Stimulated activated naive CD8-positive, alpha-beta T cell treated with anti-CD3 and anti-CD28 coated beads, Interleukin-15, amount 100 ng/mL, for 72 hours (primary cell): Measurements from ENCODE around the gene HSF4.

Source experiments
- ATAC-seq: fragments of 150-1000 bp; cut with Tn5 transposase; 2 replicates; pipeline ENCODE4 v1.10.0; 2021; ENCODE audit warnings: mild to moderate bottlenecking, moderate library complexity
- DNase-seq, 2 donors: peaks; one replicate each; pipeline ENCODE4 v3.0.0; 2021 to 2022
- H3K27ac Mint-ChIP-seq, 2 donors: one replicate each; pipeline ENCODE4 v1.8.0; 2022; ENCODE audit warnings: mild to moderate bottlenecking in 2 of 2, mixed read lengths in 2 of 2, moderate library complexity in 2 of 2
- H3K27me3 Mint-ChIP-seq: one replicate; pipeline ENCODE4 v1.8.0; 2022; ENCODE audit warnings: mixed read lengths
- H3K4me1 Mint-ChIP-seq: one replicate; pipeline ENCODE4 v1.8.0; 2022; ENCODE audit warnings: mild to moderate bottlenecking, mixed read lengths
- H3K4me3 Mint-ChIP-seq, 2 donors: one replicate each; pipeline ENCODE4 v1.8.0; 2022; ENCODE audit warnings: mild to moderate bottlenecking in 2 of 2, mixed read lengths in 2 of 2, moderate library complexity in 1 of 2
- H3K9me3 Mint-ChIP-seq, 2 donors: one replicate each; pipeline ENCODE4 v1.8.0; 2022; ENCODE audit warnings: mixed read lengths in 2 of 2

Gene HSF4

DNA sequence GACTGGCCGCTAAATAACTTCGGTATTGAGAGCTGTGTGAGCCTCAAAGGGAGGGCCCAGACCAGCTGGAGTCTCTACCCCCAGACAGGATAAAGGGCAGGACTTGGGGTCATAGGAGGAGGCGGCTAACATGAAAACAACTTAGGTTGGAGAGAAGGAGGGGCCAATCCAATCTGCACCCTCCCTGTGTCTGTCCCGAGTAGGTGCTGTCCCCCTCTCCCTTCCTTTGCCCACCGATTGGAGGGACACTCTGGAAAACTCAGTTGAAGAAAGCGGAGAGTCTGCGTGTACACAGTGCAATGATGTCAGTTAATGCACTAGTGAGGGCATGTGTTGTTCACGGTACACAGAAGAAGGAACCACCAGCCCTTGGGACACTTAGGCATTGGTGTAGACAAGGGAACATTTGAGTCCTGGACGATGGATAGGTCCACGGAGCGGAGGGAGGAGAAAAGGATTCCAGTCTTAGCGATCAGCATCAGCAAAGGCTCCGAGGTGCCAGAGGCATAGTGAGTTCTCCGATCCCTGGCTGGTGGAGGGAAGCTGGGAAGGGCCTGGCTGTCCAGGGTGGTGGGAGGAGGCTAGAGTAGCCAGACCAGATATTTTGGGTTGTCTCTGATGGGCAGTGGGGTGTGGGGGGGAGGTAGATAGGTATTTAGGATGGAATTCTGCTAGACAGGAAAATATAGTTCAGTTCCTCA lies 6.6 kb downstream of the HSF4 start:
- no peak overlapping the region for H3K27ac Mint-ChIP-seq
- peak overlapping the region; percentile 21 to 68 for H3K4me3 Mint-ChIP-seq
- peaks cover 97% of the 10 kb centered on the region for H3K27me3 Mint-ChIP-seq
- H3K4me1 Mint-ChIP-seq: peaks cover 86% of the 10 kb centered on the region
- ATAC-seq (no peak), DNase-seq (no peak)
- no peaks in the 10 kb centered on the region for H3K9me3 Mint-ChIP-seq

DNA sequence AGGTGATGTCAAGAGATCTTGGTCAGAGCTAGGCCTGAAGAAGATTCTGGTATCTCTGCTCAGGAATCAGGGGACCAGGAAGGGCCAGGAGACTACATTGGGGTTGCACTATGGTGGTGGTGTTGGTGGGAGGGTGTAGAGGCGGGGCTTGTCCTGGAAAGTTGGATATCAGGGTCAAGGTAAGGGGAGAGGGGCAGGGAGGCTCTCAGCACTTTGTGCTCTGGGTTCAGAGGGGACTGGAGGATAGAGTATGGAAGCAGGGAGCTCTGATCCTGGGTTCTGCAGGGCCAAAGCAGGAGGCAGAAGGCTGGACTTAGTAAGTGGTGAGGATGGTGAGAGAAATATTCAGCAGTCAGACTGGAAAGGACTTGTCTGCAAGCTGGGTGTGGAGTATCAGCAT lies 8.8 kb downstream of the HSF4 start:
- DNase-seq (no peak), ATAC-seq (no peak)
- peak overlapping the region in 1 of 2 donors; percentile 3 for H3K27ac Mint-ChIP-seq
- peaks cover 88% of the 10 kb centered on the region for H3K4me1 Mint-ChIP-seq
- H3K4me3 Mint-ChIP-seq: peak overlapping the region; percentile 82 to 89
- H3K9me3 Mint-ChIP-seq: no peaks in the 10 kb centered on the region
- H3K27me3 Mint-ChIP-seq: peaks cover 97% of the 10 kb centered on the region

DNA sequence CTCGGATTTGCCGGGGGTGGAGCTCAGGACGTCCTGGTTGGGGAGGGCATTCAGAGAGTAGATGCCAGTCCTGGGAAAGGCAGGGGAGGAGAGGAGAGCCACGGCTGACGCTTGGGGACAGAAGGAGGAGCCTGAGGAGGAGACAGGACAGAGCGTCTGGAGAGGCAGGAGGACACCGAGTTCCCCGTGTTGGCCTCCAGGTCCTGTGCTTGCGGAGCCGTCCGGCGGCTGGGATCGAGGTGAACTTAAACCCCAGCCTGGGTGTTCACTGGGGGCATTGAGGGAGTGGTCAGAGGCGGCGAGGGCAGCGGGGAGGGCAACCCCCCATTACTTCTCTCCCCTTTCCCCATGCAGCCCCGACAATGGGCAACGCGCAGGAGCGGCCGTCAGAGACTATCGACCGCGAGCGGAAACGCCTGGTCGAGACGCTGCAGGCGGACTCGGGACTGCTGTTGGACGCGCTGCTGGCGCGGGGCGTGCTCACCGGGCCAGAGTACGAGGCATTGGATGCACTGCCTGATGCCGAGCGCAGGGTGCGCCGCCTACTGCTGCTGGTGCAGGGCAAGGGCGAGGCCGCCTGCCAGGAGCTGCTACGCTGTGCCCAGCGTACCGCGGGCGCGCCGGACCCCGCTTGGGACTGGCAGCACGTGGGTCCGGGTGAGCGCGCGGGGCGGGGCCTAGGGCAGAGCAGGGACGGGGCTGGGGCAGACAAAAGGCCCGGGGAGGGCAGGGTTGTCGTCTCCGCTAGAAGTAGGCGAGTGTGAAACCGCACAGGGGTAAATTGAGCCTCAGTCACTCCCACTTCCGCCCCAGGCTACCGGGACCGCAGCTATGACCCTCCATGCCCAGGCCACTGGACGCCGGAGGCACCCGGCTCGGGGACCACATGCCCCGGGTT lies 9.5 kb downstream of the HSF4 start:
- peaks cover 88% of the 10 kb centered on the region for H3K4me1 Mint-ChIP-seq
- H3K27me3 Mint-ChIP-seq: peaks cover 97% of the 10 kb centered on the region
- no peak overlapping the region for H3K27ac Mint-ChIP-seq
- H3K9me3 Mint-ChIP-seq: no peaks in the 10 kb centered on the region
- DNase-seq (peak; percentile 57 to 64), ATAC-seq (peak; percentile 74)
- H3K4me3 Mint-ChIP-seq: peak overlapping the region; percentile 82 to 89

DNA sequence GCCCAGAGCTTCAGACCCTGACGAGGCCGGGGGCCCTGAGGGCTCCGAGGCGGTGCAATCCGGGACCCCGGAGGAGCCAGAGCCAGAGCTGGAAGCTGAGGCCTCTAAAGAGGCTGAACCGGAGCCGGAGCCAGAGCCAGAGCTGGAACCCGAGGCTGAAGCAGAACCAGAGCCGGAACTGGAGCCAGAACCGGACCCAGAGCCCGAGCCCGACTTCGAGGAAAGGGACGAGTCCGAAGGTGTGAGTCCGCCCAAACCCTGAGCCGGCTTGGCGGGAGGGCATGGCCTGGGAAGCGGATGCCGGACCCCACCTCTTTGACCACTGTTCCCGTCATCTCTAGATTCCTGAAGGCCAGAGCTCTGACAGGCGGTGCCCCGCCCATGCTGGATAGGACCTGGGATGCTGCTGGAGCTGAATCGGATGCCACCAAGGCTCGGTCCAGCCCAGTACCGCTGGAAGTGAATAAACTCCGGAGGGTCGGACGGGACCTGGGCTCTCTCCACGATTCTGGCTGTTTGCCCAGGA lies 10.2 kb downstream of the HSF4 start:
- Mint-ChIP-seq H3K9me3 (no peaks in the 10 kb centered on the region), H3K4me1 (peaks cover 82% of the 10 kb centered on the region), H3K27ac (no peak overlapping the region), H3K4me3 (peak overlapping the region in 1 of 2 donors; percentile 89), H3K27me3 (peaks cover 94% of the 10 kb centered on the region)
- DNase-seq (no peak), ATAC-seq (no peak)

DNA sequence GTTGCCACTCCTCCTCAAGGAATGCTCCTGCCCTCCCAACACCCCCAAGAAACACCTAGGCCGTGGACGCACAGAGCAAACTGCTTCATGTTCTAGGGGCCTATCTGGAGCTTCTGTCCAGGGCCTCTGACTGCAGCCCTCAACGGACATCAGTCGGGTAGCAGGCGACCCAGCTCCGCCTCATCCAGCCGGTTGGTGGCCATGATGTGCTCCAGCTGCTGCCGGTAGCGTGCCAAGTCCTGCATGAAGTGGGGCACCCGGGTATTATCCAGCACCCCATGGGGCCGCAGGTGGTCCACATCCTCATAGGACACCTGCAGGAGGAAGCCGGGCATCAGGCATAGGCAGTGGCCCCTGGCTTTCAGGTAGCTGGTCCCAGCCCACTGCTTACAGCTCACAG lies 12.1 kb downstream of the HSF4 start:
- peaks cover 76% of the 10 kb centered on the region for H3K27me3 Mint-ChIP-seq
- H3K4me3 Mint-ChIP-seq: no peak overlapping the region

DNA sequence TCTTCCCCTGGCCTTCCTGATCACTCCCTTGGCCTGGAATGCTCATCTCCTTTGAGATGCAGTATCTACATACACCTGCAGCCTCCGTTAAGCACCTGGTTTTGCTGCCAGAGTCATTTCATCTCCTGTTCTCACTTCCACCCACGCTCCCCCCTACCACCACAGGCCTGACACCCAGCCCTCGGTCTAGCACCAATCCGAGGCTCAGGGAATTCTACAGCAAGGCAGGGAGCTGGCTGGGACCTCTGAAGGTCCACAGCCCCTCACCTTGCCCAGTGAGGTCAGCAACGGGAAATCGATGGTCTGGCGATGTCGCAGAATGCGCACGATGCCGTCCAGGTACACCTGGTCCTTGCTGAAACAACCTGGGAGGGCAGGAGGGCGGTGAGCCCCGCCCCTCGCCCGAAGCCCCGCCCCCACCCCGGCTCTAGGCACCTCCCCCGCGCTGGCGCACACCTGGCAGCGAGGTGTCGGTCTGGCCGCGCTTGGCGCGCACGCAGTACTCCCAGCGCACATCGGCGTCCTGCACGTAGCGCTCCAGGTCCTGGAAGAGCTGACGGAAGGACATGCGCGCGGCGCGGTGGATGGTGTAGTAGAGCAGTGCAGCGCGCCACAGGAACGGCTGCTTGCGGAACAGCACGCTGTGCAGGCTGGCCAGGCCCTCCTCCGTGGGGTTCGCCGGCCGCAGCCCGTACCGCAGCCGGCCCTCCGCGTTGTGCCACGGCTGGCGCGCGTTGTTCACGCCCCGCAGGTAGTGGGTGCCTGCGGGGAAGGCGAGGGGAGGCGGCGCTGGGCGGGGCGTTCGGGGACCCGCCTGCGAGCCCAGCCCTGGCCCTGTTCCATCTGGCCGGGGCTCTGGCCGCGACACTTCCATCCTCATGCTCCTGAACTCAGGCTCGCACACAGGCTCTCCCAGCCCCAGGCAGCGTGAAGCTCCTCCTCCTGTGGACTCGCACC lies 13.5 kb downstream of the HSF4 start:
- peaks cover 59% of the 10 kb centered on the region for H3K4me1 Mint-ChIP-seq
- H3K27ac Mint-ChIP-seq: no peak overlapping the region
- ATAC-seq (peak; percentile 62), DNase-seq (peak in 1 of 2 donors; percentile 54)
- H3K9me3 Mint-ChIP-seq: no peaks in the 10 kb centered on the region
- H3K27me3 Mint-ChIP-seq: peaks cover 63% of the 10 kb centered on the region
- H3K4me3 Mint-ChIP-seq: peak overlapping the region; percentile 55 to 77

More for the DNA sequence above, 12.1 kb downstream of the HSF4 start:
- peaks cover 67% of the 10 kb centered on the region for H3K4me1 Mint-ChIP-seq
- H3K9me3 Mint-ChIP-seq: no peaks in the 10 kb centered on the region
- DNase-seq: no peak
- no peak for ATAC-seq
- H3K27ac Mint-ChIP-seq: no peak overlapping the region

DNA sequence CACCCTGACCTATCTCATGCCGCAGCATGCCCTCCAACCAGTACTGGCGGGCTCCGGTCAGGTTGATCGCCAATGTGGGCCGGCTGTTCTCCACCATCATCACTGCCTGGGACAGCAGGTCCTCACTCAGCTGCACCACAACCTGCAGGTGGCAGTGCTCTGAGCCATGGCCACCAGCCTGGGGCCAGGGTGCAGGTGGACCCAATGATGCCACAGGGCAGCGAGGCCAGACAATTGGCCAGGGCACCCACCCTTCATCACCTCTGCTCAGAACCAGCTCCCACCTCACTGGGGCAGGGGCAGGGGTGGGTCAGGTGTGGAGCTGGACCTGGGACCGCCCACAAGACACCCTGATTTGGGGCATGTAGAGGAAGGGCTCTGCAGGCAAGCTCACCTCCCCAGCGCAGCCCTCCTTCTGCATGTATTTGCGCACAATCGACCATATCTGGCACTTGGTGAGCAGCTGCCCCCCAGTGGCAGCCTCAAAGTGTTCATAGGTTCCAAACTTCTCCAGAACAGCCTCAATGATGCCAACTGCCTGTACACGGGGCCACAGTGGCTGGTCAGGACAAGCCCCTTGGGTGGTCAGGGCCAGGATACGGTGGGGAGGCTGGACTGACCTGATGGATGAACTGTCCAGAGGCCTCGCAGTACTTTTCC lies 15.0 kb downstream of the HSF4 start:
- H3K4me3 Mint-ChIP-seq: no peak overlapping the region
- no peak for ATAC-seq

DNA sequence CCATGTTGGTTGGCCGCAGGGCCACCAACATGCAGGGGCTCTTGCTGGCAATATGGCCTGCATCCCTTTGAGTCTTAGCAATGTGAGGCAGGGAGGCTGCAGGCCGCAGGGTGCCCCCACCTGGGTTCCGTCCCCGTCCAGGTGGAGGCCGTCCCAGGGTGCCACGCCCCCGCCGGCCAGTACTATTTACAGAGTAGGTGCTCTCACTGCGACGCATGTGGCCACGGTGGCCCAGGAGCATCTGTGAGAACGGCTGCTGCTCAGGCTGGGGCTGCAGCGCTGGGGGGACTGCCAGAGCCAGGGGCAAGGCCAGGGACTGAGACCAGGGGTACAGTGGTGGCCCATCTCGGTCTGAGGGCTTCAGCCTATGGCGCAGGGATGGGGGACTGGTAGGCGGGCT lies 15.6 kb downstream of the HSF4 start:
- Mint-ChIP-seq H3K9me3 (no peaks in the 10 kb centered on the region), H3K4me1 (peaks cover 47% of the 10 kb centered on the region), H3K27ac (no peak overlapping the region), H3K4me3 (no peak overlapping the region), H3K27me3 (peaks cover 50% of the 10 kb centered on the region)
- DNase-seq (no peak), ATAC-seq (no peak)

More for the DNA sequence above, 15.0 kb downstream of the HSF4 start:
- no peak overlapping the region for H3K27ac Mint-ChIP-seq
- H3K27me3 Mint-ChIP-seq: peaks cover 50% of the 10 kb centered on the region
- DNase-seq: no peak
- no peaks in the 10 kb centered on the region for H3K9me3 Mint-ChIP-seq
- H3K4me1 Mint-ChIP-seq: peaks cover 46% of the 10 kb centered on the region

DNA sequence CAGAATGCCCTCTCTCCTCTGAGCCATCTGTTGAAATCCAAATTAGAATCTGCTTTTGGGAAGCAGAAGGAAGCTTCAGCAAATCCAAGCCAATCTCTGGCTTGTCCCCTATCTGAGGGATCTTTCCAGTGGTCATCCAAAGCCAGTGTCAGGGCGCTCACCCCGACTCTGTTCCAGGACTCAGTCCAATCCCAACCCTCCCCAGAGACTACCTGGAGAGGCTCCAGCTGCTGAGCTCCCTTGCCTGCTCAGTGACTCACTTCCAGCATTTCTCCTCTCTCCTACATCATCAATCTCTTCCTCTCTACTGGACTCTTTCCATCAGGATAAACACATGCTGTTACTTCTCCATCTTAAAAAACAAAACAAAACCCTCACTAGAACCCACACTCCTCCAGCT lies 16.8 kb downstream of the HSF4 start:
- H3K9me3 Mint-ChIP-seq: no peaks in the 10 kb centered on the region
- H3K4me1 Mint-ChIP-seq: peaks cover 42% of the 10 kb centered on the region
- DNase-seq: no peak
- no peak for ATAC-seq
- no peak overlapping the region for H3K27ac Mint-ChIP-seq
- H3K27me3 Mint-ChIP-seq: peaks cover 47% of the 10 kb centered on the region
- H3K4me3 Mint-ChIP-seq: no peak overlapping the region

DNA sequence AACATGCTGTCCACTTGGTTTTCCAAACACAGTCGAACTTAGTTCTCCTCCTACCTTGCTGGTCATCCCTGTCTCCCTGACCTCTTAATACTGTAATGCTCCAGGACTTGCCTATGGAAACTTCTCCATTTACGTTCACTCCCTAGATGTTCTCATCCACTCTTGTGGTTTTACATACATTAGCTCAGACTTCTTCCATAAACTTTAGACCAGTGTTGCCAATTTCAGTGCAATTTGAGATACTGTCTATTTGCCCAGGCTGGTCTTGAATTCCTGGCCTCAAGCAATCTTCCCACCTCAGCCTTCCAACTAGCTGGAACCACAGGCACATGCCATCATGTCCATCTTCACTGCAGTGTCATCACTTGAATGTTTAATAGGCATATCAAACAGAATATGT lies 17.7 kb downstream of the HSF4 start:
- no peaks in the 10 kb centered on the region for H3K9me3 Mint-ChIP-seq

DNA sequence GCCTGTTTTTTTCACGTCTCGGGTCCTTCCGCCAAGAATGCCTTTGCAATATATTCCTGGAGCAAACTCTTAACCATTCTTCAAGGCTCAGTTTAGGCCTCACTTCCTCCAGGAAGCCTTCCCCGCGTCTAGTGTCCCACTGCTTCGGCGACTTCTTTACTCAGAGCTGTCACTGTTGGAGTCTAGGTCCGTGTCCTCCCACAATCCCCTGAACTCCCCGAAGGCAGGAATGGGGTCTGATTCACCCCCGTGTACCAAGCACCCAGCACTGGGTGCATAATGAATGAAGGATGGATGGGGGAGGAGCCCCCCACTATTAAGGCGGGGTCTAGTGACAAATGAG lies 18.7 kb downstream of the HSF4 start:
- Mint-ChIP-seq H3K27ac (no peak overlapping the region), H3K4me1 (peaks cover 24% of the 10 kb centered on the region), H3K9me3 (no peaks in the 10 kb centered on the region), H3K4me3 (no peak overlapping the region), H3K27me3 (peaks cover 40% of the 10 kb centered on the region)
- ATAC-seq (no peak), DNase-seq (no peak)

More for the DNA sequence above, 17.7 kb downstream of the HSF4 start:
- Mint-ChIP-seq H3K4me3 (no peak overlapping the region), H3K27ac (no peak overlapping the region), H3K27me3 (peaks cover 47% of the 10 kb centered on the region), H3K4me1 (peaks cover 34% of the 10 kb centered on the region)
- no peak for DNase-seq
- ATAC-seq: no peak

DNA sequence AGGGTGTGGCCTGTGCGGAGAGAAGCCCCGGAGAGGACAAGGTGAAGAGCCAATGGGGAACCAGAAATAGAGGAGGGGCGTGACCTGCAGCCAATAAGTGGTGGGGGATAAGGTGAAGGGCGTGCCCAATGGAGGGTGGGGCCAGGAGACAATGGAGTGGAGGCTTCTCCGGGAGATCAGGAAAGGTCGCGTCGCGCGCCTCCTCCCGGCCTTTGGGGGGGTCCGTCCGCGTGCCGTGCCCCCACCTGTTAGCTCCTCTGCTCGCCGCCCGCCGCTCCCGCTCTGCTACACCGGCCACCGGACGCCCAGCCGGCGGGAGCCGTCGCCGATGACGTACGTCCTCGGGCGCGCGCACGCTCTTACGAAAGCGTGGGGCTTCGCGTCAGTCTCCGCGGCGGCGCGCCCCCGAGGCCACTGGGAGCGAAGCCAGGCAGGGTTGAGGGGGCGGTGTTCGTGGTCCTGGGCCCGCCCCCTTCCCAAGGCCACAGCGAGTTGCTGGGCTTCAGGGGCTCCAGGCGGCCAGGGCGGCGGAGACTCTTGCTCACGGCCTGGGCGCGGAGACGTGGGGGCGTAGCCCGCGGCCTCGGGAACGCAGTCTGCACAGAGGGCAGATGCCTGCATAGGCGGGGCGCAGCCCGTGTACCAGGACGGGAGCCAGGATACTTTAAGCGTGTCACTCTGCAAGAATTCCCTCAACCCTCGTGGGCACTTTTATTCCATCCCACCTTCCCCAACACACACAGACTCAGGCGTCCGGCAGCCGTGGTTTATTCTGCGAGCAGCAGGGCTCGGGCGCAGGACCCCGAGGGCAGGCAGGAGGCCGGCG lies 19.3 kb downstream of the HSF4 start, which contains the start of gene MATCAP1:
TSS of gene MATCAP1 (minus strand) at position 337 of the 826 bp plus-strand sequence. CDS start 3,353 bp downstream, outside the sequence.
- H3K4me1 Mint-ChIP-seq: peaks cover 18% of the 10 kb centered on the region
- peak; percentile 92 to 94 for DNase-seq
- ATAC-seq: peak; percentile 95
- no peak within 1 kb of the TSS for H3K27ac Mint-ChIP-seq
- H3K4me3 Mint-ChIP-seq: no peak within 1 kb of the TSS
- no peaks in the 10 kb centered on the region for H3K9me3 Mint-ChIP-seq
- peaks cover 35% of the 10 kb centered on the region for H3K27me3 Mint-ChIP-seq

DNA sequence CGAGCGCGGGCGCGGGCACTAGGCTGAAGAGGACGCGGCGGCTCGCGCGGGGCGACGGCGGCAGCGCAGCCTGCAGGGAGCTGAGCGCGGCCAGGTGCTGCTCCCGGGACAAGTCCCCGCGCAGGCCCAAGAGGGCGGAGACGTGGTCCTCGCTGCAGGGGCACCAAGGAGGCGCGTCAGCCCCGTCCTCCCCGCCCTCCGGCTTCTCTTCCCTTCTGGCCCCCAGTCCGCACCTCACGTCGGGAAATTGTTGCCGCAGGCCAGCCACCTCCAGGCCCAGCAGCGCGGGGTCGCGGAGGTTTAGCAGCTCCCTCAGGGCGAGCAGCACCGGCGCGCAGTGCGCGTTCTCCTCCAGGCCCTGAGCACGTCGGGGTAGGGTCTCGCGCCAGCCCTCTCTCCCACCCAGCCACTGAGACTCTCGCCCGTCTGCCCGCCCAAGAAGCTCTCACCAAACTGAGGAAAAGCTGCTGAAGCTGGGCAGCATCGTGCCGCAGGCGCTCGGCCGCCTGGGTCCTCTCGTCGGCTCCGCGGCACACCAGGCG lies 20.0 kb downstream of the HSF4 start:
- Mint-ChIP-seq H3K4me3 (no peak overlapping the region), H3K9me3 (no peaks in the 10 kb centered on the region), H3K27ac (no peak overlapping the region), H3K4me1 (peaks cover 15% of the 10 kb centered on the region), H3K27me3 (peaks cover 29% of the 10 kb centered on the region)
- ATAC-seq (peak; percentile 16), DNase-seq (no peak)
